NCI-H69 (cell line): ENCODE results near the gene MAP7D3.

ENCODE experiments used
- DNase-seq: peaks from one replicate; lab custom pipeline; 2025; lab: John Stamatoyannopoulos, UW

Gene MAP7D3

DNA sequence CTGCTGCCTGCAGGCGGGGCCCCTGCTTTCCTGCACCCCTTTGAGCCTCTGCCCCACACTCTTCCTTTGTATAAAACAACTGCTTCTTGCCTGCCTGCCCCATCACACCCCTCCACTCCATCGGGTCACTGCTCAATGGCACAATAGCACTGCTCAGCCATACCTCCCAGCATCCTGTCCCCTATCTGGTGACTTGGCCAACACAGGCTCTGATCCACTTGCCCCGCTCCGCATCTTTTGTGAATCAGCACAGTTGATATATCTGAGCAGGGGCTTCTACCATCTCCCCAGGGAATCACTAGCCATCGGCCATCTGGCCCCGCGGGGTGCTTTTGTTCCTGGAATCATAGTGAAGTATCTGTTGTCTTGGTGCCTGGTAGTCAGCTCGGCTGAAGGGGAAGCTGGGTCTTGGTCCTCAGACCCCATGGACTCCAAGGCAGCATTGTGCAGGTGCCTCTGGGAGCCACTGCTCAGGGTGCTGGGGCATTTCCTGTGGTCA, 45.3 kb downstream of the MAP7D3 start:
- DNase-seq = peak; percentile 29

GRCh38 chrX:136204571-136204970, 46.6 kb downstream of the MAP7D3 start:
- no peak for DNase-seq

- no peak for DNase-seq
Measured at GRCh38 chrX:136203951-136204350, 47.2 kb downstream of the MAP7D3 start.

- no peak for DNase-seq
Measured at GRCh38 chrX:136203438-136203837, 47.8 kb downstream of the MAP7D3 start.

DNA sequence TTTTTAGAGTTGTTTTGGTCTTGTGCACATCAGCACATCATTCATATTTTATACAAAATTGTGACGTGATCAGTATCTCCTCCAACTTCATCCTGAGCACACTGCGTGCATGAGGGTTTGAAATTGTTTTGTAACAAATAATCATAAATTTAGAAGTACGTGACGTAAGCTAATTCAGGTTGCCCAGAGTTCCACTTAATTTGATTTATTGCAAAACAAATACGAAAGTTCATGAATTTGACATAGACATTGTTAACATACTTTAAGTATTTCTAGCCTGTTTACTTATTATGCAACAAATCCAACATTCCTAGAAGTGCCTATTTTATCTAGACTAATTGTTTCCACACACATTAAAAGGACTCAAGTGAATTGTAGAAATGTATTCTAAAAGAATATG, 48.3 kb downstream of the MAP7D3 start:
- no peak for DNase-seq

- no peak for DNase-seq
Measured at GRCh38 chrX:136201601-136202000, 49.6 kb downstream of the MAP7D3 start.

DNA sequence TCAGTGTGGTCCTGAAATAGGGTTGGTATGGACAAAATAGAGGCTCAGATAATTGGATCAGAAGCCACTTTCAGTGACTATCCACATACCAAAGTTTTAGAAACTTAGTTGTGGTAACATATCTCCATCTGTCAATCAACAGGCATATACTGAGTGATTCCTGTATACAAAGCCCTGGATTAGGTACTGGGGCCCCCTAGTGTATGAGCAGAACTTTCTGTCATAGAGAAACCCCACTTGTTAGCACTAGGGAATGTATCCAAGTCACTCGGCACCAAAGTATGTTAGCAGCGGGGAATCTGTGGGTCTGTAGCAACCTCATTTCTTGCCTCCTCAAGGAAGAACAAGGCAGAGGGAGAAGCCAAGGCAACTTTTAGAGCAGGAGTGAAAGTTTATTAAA, 50.7 kb downstream of the MAP7D3 start:
- DNase-seq = peak; percentile 13

- peak; percentile 10 for DNase-seq
Measured at GRCh38 chrX:136199365-136199764, 51.8 kb downstream of the MAP7D3 start.

- no peak for DNase-seq
Measured at GRCh38 chrX:136198678-136199243, 52.4 kb downstream of the MAP7D3 start.

- DNase-seq = no peak
Measured at GRCh38 chrX:136198010-136198409, 53.2 kb downstream of the MAP7D3 start.

GRCh38 chrX:136196691-136197155, 54.5 kb downstream of the MAP7D3 start:
- no peak for DNase-seq

- no peak for DNase-seq
Measured at GRCh38 chrX:136195247-136195646, 56.0 kb downstream of the MAP7D3 start.

DNA sequence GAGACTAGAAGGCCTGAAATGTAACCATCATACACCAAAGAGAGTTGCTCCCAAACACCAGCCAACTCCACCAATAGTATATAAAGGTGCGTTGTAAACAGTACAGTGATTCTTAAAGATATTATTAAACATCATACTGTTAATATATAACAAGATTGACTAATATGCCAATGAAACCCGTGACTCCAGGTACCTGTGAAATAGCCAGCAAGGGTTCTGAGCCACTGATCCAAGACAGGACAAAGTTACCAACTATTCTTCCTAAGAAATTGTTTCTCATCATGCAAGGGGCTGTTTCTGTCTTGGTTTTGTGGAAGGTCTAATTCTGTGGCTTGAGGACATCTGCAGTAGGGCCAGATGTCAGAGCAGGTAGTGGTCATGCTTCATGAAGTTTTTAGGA, 56.7 kb downstream of the MAP7D3 start:
- no peak for DNase-seq

- DNase-seq = no peak
Measured at GRCh38 chrX:136193771-136194170, 57.4 kb downstream of the MAP7D3 start.

GRCh38 chrX:136192839-136193414, 58.3 kb downstream of the MAP7D3 start:
- DNase-seq = no peak

GRCh38 chrX:136192135-136192534, 59.1 kb downstream of the MAP7D3 start:
- no peak for DNase-seq

DNA sequence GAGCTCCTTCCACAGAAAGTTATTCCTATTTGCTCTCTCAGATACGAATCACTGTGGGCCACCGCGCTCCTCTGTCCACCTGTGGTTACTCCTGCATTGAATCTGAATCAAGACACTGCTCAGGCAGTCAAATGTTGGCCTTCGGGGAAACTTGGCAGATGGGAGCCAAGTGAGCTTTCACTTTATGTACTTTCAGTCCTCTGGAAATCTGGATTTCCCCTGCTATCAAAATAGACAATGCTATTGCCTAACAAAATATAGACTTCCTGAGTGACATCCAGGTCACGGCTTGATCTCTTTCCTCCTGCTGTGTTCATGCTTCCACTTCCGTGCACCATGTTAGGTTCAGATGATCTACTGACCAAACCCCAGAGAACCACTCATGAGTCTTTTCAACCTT, 60.0 kb downstream of the MAP7D3 start:
- no peak for DNase-seq

GRCh38 chrX:136190038-136190713, 61.0 kb downstream of the MAP7D3 start:
- DNase-seq = no peak

DNA sequence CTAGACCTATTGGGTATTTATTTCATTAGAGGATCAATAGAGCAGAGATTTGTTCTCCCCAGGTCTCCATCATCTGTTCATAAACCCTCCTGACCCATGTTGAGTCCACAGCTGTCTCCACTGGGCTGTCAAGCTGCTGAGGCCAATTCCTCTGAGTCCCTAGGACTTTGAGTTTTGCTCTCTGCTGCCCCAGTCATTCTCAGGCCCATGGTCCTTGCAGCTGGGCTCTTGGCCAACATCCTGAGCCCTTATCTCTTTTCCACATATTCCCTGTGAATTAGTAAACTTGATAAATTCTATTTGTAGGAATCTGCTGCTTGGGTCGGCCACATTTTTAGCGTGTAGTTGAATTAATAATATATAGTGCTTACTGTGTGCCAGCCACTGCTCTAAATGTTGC, 62.0 kb downstream of the MAP7D3 start:
- no peak for DNase-seq

DNA sequence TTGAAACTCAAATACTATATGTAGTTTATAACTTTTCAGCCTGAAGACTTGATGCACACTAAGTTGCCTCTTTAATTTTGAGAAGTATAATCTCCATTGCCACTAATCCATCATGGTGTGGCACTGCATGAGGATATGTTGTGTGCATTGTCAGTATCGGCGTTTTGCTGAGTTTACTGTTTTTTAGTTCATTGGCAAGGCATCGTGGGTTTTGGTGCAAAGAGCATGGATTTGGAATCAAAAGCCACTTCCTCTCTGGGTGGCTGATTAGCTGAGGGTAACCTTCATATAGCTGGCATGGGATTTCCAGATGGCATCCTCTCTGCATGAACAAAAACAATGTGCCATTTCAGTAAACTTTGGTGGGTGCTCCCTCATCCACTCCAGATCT, 65.2 kb downstream of the MAP7D3 start:
- DNase-seq = no peak

DNA sequence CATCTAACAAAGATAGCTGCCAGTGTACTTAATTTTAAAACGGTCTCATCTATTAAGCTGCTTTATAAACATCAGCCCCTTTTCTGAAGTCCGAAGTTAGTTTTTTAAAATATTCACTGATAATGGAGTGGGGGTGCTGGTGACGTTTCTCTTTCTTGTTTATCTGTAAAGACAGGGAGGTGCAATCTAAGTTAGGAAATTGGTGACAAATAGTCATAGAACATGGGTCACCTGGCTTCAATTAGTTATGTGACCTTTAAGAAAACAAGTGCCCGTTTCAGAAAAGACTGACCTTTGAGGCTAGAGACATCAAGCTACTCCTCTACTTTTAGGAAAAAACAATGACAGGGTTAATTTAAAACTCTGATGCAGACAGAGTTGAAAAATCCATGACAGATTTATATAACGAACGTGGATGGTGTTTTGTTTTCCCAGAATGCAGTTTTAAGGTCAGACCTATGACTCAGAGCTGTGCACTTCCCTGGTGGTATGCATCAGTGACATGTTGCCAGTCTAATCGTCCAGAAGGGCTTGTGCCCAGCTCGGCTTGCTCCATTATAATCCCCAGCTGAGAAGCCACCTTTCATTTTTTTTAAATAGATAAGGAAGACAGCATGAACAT, 65.7 kb downstream of the MAP7D3 start:
- DNase-seq = peak; percentile 6

GRCh38 chrX:136183917-136184316, 67.3 kb downstream of the MAP7D3 start:
- no peak for DNase-seq

GRCh38 chrX:136183172-136183571, 68.0 kb downstream of the MAP7D3 start:
- DNase-seq = no peak
